Thyroid gland (tissue), 4 donors: ENCODE results near the gene TNNI2. TPM values are rescaled to one million over a fixed set of nuclear protein-coding genes. Genes with fewer than 3 reads are reported as not detected.

Experiments
- DNase-seq, 2 donors: peaks; one replicate each; pipeline ENCODE4 v3.0.0-alpha.2; 2019
- H3K27ac ChIP-seq, 3 donors: fragments of 200-600 bp; sonication (generic); 1 replicate in 2 of 3; 2 replicates in 1 of 3; pipeline ENCODE4 v1.5.1; 2016 to 2019; ENCODE audit warnings: mild to moderate bottlenecking in 1 of 3, moderate library complexity in 1 of 3
- H3K27me3 ChIP-seq: fragments of 200-600 bp; sonication (generic); one replicate; pipeline ENCODE4 v1.5.1; 2019
- H3K36me3 ChIP-seq, 2 donors: fragments of 200-600 bp; sonication (generic); one replicate each; pipeline ENCODE4 v1.5.1; 2016 to 2019
- H3K4me1 ChIP-seq, 2 donors: fragments of 200-600 bp; sonication (generic); one replicate each; pipeline ENCODE4 v1.5.1; 2017 to 2019
- H3K4me3 ChIP-seq, 3 donors: fragments of 200-600 bp; sonication (generic); replicated peaks in 1 of 3; 1 replicate in 2 of 3; 2 replicates in 1 of 3; pipeline ENCODE4 v1.5.1; 2016; ENCODE audit warnings: mild to moderate bottlenecking in 1 of 3
- H3K9me3 ChIP-seq: fragments of 200-600 bp; sonication (generic); one replicate; pipeline ENCODE4 v1.5.1; 2017
- POLR2A ChIP-seq, 2 donors: fragments of 450-650 bp; IDR thresholded peaks; one replicate each; pipeline ENCODE4 v1.6.1; 2017; ENCODE audit warnings: antibody characterized with exemption in 2 of 2, mild to moderate bottlenecking in 2 of 2, moderate library complexity in 1 of 2
- WGBS, 2 donors: methylation state at CpG; one replicate each; pipeline ENCODE4 v1.1.5; 2017; 5-methylcytosine and 5-hydroxymethylcytosine counted together
- intact Hi-C: fragments of 100-400 bp; cut with DNase I; formaldehyde crosslinking; loops from one replicate; pipeline ENCODE4 v1.15.1; 2023
- total RNA-seq, 4 donors: library from RNA; depleted of rRNA; stranded (reverse); fragments of >200 nt; gene quantifications; one replicate each; pipeline ENCODE4 v1.2.3, GENCODE V29; 2016
- TF ChIP-seq, protein P1 (sequence below), 6 experiments: fragments of 200-600 bp in 3 of 6; fragments of 450-650 bp in 3 of 6; sonication (generic) in 3 of 6; IDR thresholded peaks; one replicate each; pipeline ENCODE4 v1.5.1; 2016 to 2019; ENCODE audit warnings: antibody characterized with exemption in 6 of 6, mild to moderate bottlenecking in 2 of 6, inconsistent platforms in 1 of 6, moderate library complexity in 1 of 6

The TNNI2 gene
- total RNA-seq, 4 donors from 2014 or later, result not detected

GRCh38 chr11:1829039-1829820 lies 9.6 kb upstream of the TNNI2 start:
- 62 to 69% methylated on average over 6 to 9 of the region's 11 CpGs for WGBS, 2 donors
- intact Hi-C loops, result no loop called here
- TF ChIP-seq, protein P1, sequence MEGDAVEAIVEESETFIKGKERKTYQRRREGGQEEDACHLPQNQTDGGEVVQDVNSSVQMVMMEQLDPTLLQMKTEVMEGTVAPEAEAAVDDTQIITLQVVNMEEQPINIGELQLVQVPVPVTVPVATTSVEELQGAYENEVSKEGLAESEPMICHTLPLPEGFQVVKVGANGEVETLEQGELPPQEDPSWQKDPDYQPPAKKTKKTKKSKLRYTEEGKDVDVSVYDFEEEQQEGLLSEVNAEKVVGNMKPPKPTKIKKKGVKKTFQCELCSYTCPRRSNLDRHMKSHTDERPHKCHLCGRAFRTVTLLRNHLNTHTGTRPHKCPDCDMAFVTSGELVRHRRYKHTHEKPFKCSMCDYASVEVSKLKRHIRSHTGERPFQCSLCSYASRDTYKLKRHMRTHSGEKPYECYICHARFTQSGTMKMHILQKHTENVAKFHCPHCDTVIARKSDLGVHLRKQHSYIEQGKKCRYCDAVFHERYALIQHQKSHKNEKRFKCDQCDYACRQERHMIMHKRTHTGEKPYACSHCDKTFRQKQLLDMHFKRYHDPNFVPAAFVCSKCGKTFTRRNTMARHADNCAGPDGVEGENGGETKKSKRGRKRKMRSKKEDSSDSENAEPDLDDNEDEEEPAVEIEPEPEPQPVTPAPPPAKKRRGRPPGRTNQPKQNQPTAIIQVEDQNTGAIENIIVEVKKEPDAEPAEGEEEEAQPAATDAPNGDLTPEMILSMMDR (IDR thresholded peaks at IDR 0.05), result no peak
- TF ChIP-seq POLR2A (IDR thresholded peaks at IDR 0.05), result no peak
- H3K27ac ChIP-seq, result no peak overlapping the region
- H3K4me1 ChIP-seq, result peaks cover 0 to 18% of the 10 kb centered on the region in 2 donors
- DNase-seq, result no peak
- no peaks in the 10 kb centered on the region for H3K9me3 ChIP-seq
- H3K36me3 ChIP-seq, result no peaks in the 10 kb centered on the region
- no peaks in the 10 kb centered on the region for H3K27me3 ChIP-seq
- H3K4me3 ChIP-seq, result no peak overlapping the region

DNA sequence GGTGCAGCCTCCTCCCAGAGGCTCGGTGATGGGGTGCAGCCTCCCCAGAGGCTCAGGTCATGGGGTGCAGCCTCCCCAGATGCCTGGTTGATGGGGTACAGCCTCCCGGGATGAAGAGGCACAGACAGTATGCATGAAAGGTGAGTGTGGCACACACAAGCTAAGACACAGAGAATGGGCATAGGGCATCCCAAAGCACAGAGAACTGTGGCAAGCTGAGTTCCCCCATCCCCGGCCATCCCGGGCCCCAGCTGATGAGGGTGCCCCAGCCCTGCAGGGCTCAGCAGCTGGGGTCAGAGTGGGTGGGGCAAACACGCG lies 8.8 kb upstream of the TNNI2 start:
- H3K4me1 ChIP-seq, result peaks cover 0 to 24% of the 10 kb centered on the region in 2 donors
- H3K27me3 ChIP-seq, result no peaks in the 10 kb centered on the region
- TF ChIP-seq, protein P1 (IDR thresholded peaks at IDR 0.05), result no peak
- intact Hi-C loops, result loop anchor here (5.0 to 10.0 kb wide), 2 partner anchors 178 to 325 kb away; no protein-coding TSS in a partner anchor
- DNase-seq, result no peak
- no peaks in the 10 kb centered on the region for H3K9me3 ChIP-seq
- no peak overlapping the region for H3K4me3 ChIP-seq
- H3K27ac ChIP-seq, result no peak overlapping the region
- WGBS, 2 donors, result 65 to 67% methylated on average over 1 to 6 of the region's 6 CpGs
- H3K36me3 ChIP-seq, result no peaks in the 10 kb centered on the region

- intact Hi-C loops, result loop anchor here (5.0 to 10.0 kb wide), 2 partner anchors 178 to 324 kb away; no protein-coding TSS in a partner anchor
- TF ChIP-seq, protein P1 (IDR thresholded peaks at IDR 0.05), result no peak
- no peak for TF ChIP-seq POLR2A (IDR thresholded peaks at IDR 0.05)
- no peak for DNase-seq
- Histone ChIP-seq H3K36me3 (no peaks in the 10 kb centered on the region), H3K9me3 (no peaks in the 10 kb centered on the region), H3K27me3 (no peaks in the 10 kb centered on the region), H3K4me1 (peaks cover 0 to 24% of the 10 kb centered on the region in 2 donors), H3K4me3 (no peak overlapping the region), H3K27ac (no peak overlapping the region)
- WGBS, 2 donors, result 50 to 68% methylated on average over 17 to 22 of the region's 33 CpGs
Measured at GRCh38 chr11:1830322-1831223, 8.2 kb upstream of the TNNI2 start.

GRCh38 chr11:1831338-1832210 lies 7.2 kb upstream of the TNNI2 start:
- no peak overlapping the region for H3K27ac ChIP-seq
- H3K27me3 ChIP-seq, result no peaks in the 10 kb centered on the region
- H3K36me3 ChIP-seq, result no peaks in the 10 kb centered on the region
- H3K4me1 ChIP-seq, result peaks cover 0 to 24% of the 10 kb centered on the region in 2 donors
- TF ChIP-seq POLR2A (IDR thresholded peaks at IDR 0.05), result no peak
- TF ChIP-seq, protein P1 (IDR thresholded peaks at IDR 0.05), result no peak
- 61 to 62% methylated on average over 15 to 19 of the region's 26 CpGs for WGBS, 2 donors
- intact Hi-C loops, result loop anchor here (1.0 to 10.0 kb wide), 3 partner anchors 138 to 323 kb away; no protein-coding TSS in a partner anchor
- DNase-seq, result no peak
- no peaks in the 10 kb centered on the region for H3K9me3 ChIP-seq
- H3K4me3 ChIP-seq, result no peak overlapping the region
